GM21723 (cell line): ENCODE measurements around the gene SH3BGRL2.
"Not testable (repeated sequence)": the region's sequence is repeated elsewhere in the genome, so short reads cannot be mapped to it uniquely, and the experiment has no call there.

Experiments used
- ATAC-seq: cut with Tn5 transposase; IDR thresholded peaks from one replicate; pipeline ENCODE4 v1.9.1; 2021; ENCODE audit warnings: mild to moderate bottlenecking, moderate library complexity; ENCODE audit not compliant: unreplicated experiment

SH3BGRL2 gene

GRCh38 chr6:79613912-79614311 lies 17.2 kb upstream of the SH3BGRL2 start:
- ATAC-seq = no peak

GRCh38 chr6:79614326-79615305 lies 16.5 kb upstream of the SH3BGRL2 start:
- no peak for ATAC-seq

GRCh38 chr6:79617518-79617941 lies 13.6 kb upstream of the SH3BGRL2 start:
- no peak for ATAC-seq

- not testable (repeated sequence) for ATAC-seq
Measured at GRCh38 chr6:79618425-79618824, 12.7 kb upstream of the SH3BGRL2 start.

DNA sequence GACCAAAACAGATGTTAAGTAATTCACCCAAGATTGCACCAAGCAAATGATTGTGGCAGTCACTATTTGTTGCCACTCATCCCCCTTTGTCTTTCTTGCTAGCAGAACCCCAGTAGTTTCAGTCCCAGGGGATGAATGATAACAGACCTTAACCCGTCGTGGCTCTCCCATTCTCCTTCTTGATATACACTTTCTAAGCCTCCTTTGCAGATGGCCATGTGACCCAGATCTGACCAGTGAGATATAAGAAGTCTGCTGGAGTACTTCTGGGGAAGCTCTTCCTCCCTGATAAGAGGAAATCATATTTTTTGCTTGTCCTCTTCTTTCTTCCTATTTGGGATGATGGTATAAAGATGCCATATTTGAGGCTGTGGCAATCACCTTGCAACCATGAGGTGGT lies 9.6 kb upstream of the SH3BGRL2 start:
- no peak for ATAC-seq

GRCh38 chr6:79622364-79622763 lies 8.8 kb upstream of the SH3BGRL2 start:
- no peak for ATAC-seq

GRCh38 chr6:79623106-79623505 lies 8.0 kb upstream of the SH3BGRL2 start:
- no peak for ATAC-seq

GRCh38 chr6:79625746-79626145 lies 5.4 kb upstream of the SH3BGRL2 start:
- no peak for ATAC-seq

GRCh38 chr6:79626811-79627210 lies 4.3 kb upstream of the SH3BGRL2 start:
- no peak for ATAC-seq

- peak; percentile 47 for ATAC-seq
Measured at GRCh38 chr6:79627422-79627821, 3.7 kb upstream of the SH3BGRL2 start.

- ATAC-seq = no peak
Measured at GRCh38 chr6:79628466-79629288, 2.5 kb upstream of the SH3BGRL2 start.

GRCh38 chr6:79630380-79630882 lies 698 bp upstream of the SH3BGRL2 start:
- no peak for ATAC-seq

GRCh38 chr6:79631693-79632172 lies 604 bp downstream of the SH3BGRL2 start:
- no peak for ATAC-seq

GRCh38 chr6:79632580-79632979 lies 1.5 kb downstream of the SH3BGRL2 start:
- ATAC-seq = no peak

- no peak for ATAC-seq
Measured at GRCh38 chr6:79634491-79635231, 3.5 kb downstream of the SH3BGRL2 start.

GRCh38 chr6:79635232-79635543 lies 4.1 kb downstream of the SH3BGRL2 start:
- no peak for ATAC-seq

GRCh38 chr6:79636673-79637072 lies 5.5 kb downstream of the SH3BGRL2 start:
- no peak for ATAC-seq

GRCh38 chr6:79640146-79641111 lies 9.3 kb downstream of the SH3BGRL2 start:
- no peak for ATAC-seq

DNA sequence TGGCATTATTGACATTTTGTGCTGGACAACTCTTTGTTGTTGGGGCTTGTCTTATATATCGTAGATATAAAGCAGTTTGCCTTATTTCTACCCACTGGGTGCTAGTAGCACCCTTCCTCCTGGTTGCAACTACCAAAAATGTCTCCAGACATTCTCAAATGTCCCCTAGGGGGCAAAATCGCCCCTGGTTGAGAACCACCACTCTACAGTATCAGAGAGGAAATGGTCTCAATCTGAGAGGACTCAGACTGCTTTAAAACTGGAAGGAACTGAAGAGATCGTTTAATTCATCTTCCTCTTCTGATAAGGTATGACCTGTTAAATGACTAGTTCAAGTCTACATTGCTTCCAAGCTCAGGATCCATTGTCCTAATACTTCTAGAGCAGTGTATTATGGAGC lies 14.9 kb downstream of the SH3BGRL2 start:
- ATAC-seq = no peak

GRCh38 chr6:79646561-79646960 lies 15.4 kb downstream of the SH3BGRL2 start:
- no peak for ATAC-seq
